Upper lobe of left lung (tissue), 4 donors: ENCODE results near the gene ACSL3.

Experiments used
- CTCF ChIP-seq, 6 experiments: fragments of 450-650 bp in 4 of 6; fragments of 200-600 bp in 2 of 6; sonication (generic) in 2 of 6; IDR thresholded peaks; one replicate each; pipeline ENCODE4 v1.5.1; 2016 to 2019; ENCODE audit warnings: antibody characterized with exemption in 6 of 6
- POLR2A ChIP-seq, 4 donors: fragments of 450-650 bp; IDR thresholded peaks; one replicate each; pipeline ENCODE4 v1.5.1; 2016 to 2017; ENCODE audit warnings: antibody characterized with exemption in 4 of 4, mild to moderate bottlenecking in 2 of 4

- no peak for TF ChIP-seq CTCF (IDR thresholded peaks at IDR 0.05)
- TF ChIP-seq POLR2A (IDR thresholded peaks at IDR 0.05), result no peak
Observed at GRCh38 chr2:222982909-222983265, 122.1 kb downstream of the ACSL3 start.
